Loucy (cell line): ENCODE measurements around the gene HS1BP3.

Source experiments
- CTCF ChIP-seq: fragments of 200-600 bp; sonication (generic); conservative IDR thresholded peaks from 2 replicates; pipeline ENCODE4 v1.5.1; 2014; ENCODE audit warnings: mild to moderate bottlenecking, antibody characterized with exemption, low read length
- EZH2phosphoT487 ChIP-seq: fragments of 200-600 bp; IDR thresholded peaks from 2 replicates; pipeline ENCODE4 v1.6.1; 2018; ENCODE audit warnings: antibody characterized with exemption, mild to moderate bottlenecking, moderate library complexity, borderline replicate concordance

GRCh38 chr2:20648831-20649230, 2.1 kb downstream of the HS1BP3 start:
- TF ChIP-seq CTCF (no peak), EZH2phosphoT487 (no peak)
